Choroid plexus epithelial cell (primary cell): ENCODE results near the gene SDSL.

Experiments used
- DNase-seq: peaks from one replicate; pipeline ENCODE4 v3.0.0-alpha.2; 2010; ENCODE audit warnings: low read depth
- H3K4me3 ChIP-seq: 2 replicates; pipeline ENCODE4 v1.5.1; 2011; ENCODE audit warnings: low read depth, mild to moderate bottlenecking, control low read depth, low read length, moderate library complexity
- CTCF ChIP-seq: conservative IDR thresholded peaks from 2 replicates; pipeline ENCODE4 v1.5.1; 2011; ENCODE audit warnings: low read depth, mild to moderate bottlenecking, control low read depth, inconsistent platforms, low read length, moderate library complexity

Gene SDSL

GRCh38 chr12:113468365-113469223 lies 46.4 kb downstream of the SDSL start:
- no peak for DNase-seq
- TF ChIP-seq CTCF = no peak
- H3K4me3 ChIP-seq = no peak overlapping the region

- no peak for DNase-seq
- H3K4me3 ChIP-seq = no peak overlapping the region
- no peak for TF ChIP-seq CTCF
These were observed 47.2 kb downstream of the SDSL start for GRCh38 chr12:113469224-113469948.

- no peak overlapping the region for H3K4me3 ChIP-seq
- TF ChIP-seq CTCF = no peak
These were observed 48.0 kb downstream of the SDSL start for GRCh38 chr12:113469949-113470743.

GRCh38 chr12:113470871-113471618 lies 48.9 kb downstream of the SDSL start:
- H3K4me3 ChIP-seq = no peak overlapping the region
- no peak for DNase-seq
- no peak for TF ChIP-seq CTCF

More at GRCh38 chr12:113469949-113470743, 48.0 kb downstream of the SDSL start:
- no peak for DNase-seq

- H3K4me3 ChIP-seq = no peak within 1 kb of the TSS
- no peak for DNase-seq
- no peak for TF ChIP-seq CTCF
These were observed 49.5 kb downstream of the SDSL start, which contains the start of gene LHX5 for GRCh38 chr12:113471619-113472171. Gene LHX5, minus strand, starts transcription at chr12:113471871. Its CDS starts 373 bp downstream, at chr12:113471498.
